GM18526 (cell line): ENCODE measurements around the gene CDA.

Source experiments
- POLR2A ChIP-seq: IDR thresholded peaks from 3 replicates; pipeline ENCODE4 v1.6.1; 2011; ENCODE audit not compliant: insufficient read length; ENCODE audit errors: extremely low read depth

CDA gene

GRCh38 chr1:20624709-20625108, 35.8 kb downstream of the CDA start:
- no peak for TF ChIP-seq POLR2A

GRCh38 chr1:20625176-20626097, 36.5 kb downstream of the CDA start:
- TF ChIP-seq POLR2A = no peak

DNA sequence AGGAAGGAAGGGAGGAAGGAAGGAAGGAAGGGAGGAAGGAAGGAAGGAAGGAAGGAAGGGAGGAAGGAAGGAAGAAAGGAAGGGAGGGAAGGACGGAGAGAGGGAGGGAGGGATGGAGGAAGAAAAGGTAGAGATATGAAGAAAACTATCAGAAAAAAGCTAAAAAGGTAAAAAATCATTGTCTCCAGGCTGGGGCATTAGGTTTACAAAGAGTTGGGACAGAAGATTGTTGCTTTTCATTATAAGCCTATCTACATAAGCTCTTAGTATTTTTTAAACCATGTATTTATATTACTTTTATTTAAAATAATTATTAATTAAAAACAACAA, 37.2 kb downstream of the CDA start:
- no peak for TF ChIP-seq POLR2A

DNA sequence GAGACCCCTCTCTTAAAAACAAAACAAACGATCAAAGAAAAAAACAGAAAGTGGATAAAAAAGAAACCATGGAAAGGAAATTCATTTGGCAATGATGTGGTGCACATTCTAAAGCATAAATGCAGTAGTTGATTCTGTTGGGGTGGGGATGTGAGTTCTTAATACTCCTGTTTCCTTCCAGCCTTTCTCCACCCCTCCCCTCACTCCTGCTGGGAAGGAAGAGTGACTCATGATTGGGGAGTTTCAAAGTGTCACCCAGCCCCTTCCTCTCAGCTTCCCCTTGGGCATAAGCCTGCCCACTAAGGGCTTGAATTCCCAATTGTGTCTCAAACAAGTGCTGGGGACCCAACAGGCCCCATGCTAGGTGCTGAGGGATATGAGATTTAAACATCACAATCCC, 37.6 kb downstream of the CDA start:
- no peak for TF ChIP-seq POLR2A

GRCh38 chr1:20630729-20631128, 41.8 kb downstream of the CDA start:
- no peak for TF ChIP-seq POLR2A

DNA sequence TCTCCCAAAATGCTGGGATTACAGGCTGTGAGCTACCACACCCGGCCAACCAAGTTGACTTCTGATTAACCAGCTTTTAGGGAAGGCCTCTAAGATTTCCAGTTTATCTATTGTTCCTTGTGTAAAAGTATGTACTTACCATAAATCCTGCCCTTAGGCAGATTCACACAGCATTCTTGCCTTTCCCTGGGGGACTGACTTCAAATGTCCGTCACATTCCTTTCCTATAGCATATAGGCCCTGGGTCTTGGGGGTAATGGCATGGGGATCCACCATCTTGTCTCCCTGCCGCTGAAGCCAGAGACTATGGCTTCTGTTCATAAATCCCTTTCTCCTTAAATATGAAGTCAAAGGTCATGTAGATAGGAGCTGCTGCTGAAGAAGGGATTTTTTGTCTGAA, 43.5 kb downstream of the CDA start:
- TF ChIP-seq POLR2A = no peak

DNA sequence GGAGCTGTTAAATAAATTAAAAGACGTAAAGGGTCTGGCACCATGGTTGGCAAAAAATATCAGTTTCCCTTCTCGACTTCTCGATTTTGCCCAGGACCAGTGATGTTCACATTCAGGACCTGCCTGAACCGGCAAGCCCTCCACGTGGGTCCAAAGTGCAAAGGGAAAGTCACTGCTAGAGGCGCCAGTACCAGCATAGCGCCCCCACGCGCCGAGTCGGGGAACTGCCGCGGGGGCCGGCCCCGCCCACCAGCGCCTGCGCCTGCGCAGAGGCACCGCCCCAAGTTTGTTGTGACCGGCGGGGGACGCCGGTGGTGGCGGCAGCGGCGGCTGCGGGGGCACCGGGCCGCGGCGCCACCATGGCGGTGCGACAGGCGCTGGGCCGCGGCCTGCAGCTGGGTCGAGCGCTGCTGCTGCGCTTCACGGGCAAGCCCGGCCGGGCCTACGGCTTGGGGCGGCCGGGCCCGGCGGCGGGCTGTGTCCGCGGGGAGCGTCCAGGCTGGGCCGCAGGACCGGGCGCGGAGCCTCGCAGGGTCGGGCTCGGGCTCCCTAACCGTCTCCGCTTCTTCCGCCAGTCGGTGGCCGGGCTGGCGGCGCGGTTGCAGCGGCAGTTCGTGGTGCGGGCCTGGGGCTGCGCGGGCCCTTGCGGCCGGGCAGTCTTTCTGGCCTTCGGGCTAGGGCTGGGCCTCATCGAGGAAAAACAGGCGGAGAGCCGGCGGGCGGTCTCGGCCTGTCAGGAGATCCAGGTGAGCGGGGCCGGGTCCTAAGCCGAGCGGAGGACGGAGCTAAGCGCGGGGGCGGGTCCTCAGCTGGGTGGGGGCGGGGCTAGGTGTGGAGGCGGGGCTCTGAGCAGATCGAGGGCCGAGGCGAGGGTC, 44.5 kb downstream of the CDA start, which contains the start of gene PINK1:
TSS of gene PINK1 (plus strand) at position 269 of the 875 bp plus-strand sequence. CDS start at position 360, 91 bp downstream.
- no peak for TF ChIP-seq POLR2A

- no peak for TF ChIP-seq POLR2A
These were observed 45.2 kb downstream of the CDA start for GRCh38 chr1:20634065-20634593.

- TF ChIP-seq POLR2A = no peak
These were observed 45.7 kb downstream of the CDA start for GRCh38 chr1:20634594-20635084.

GRCh38 chr1:20636785-20637347, 48.0 kb downstream of the CDA start:
- no peak for TF ChIP-seq POLR2A

- TF ChIP-seq POLR2A = no peak
These were observed 51.3 kb downstream of the CDA start for GRCh38 chr1:20640183-20640597.

- no peak for TF ChIP-seq POLR2A
These were observed 53.1 kb downstream of the CDA start for GRCh38 chr1:20641975-20642374.

DNA sequence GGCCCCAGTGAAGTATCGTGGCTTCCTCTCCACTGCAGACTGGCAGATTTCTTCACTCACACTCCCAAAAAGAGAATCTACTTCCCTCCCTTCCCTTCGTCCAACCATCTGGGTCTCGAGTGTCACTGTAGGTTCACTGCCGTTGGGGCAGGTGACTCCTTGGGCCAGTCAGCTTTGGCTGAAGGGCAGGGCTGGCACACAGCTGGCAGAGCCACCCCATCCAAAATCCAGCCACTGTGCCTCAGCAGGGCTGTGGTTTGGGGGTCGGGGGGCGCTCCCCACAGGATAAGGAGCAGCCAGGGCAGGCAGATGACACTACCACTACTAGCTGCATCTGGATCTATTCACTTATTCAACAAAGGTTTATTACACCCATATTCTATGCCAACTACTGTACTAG, 54.2 kb downstream of the CDA start:
- TF ChIP-seq POLR2A = no peak

GRCh38 chr1:20644416-20644815, 55.5 kb downstream of the CDA start:
- TF ChIP-seq POLR2A = no peak

- no peak for TF ChIP-seq POLR2A
These were observed 56.5 kb downstream of the CDA start for GRCh38 chr1:20645414-20645813.

GRCh38 chr1:20648438-20648837, 59.5 kb downstream of the CDA start:
- no peak for TF ChIP-seq POLR2A

- TF ChIP-seq POLR2A = no peak
These were observed 60.0 kb downstream of the CDA start for GRCh38 chr1:20648946-20649345.
